HEK293T (cell line): ENCODE measurements around the gene NHSL2.

ENCODE experiments used
- ARNT ChIP-seq: fragments of 450-650 bp; IDR thresholded peaks from 2 replicates; pipeline ENCODE4 v1.6.1; 2017; ENCODE audit warnings: mild to moderate bottlenecking
- BHLHE40 ChIP-seq: fragments of 450-650 bp; IDR thresholded peaks from 2 replicates; pipeline ENCODE4 v1.6.1; 2016; ENCODE audit warnings: mild to moderate bottlenecking, moderate library complexity, borderline replicate concordance
- CTBP1 ChIP-seq: fragments of 450-650 bp; IDR thresholded peaks from 2 replicates; pipeline ENCODE4 v1.6.1; 2016; ENCODE audit warnings: borderline replicate concordance
- ELF4 ChIP-seq: fragments of 450-650 bp; IDR thresholded peaks from 2 replicates; pipeline ENCODE4 v1.6.1; 2017; ENCODE audit warnings: antibody characterized with exemption
- FOXA1 ChIP-seq: fragments of 450-650 bp; IDR thresholded peaks from 2 replicates; pipeline ENCODE4 v1.6.1; 2016; ENCODE audit warnings: mild to moderate bottlenecking
- FOXK2 ChIP-seq: fragments of 450-650 bp; IDR thresholded peaks from 2 replicates; pipeline ENCODE4 v1.6.1; 2016; ENCODE audit warnings: mild to moderate bottlenecking
- FOXM1 ChIP-seq: fragments of 450-650 bp; IDR thresholded peaks from 2 replicates; pipeline ENCODE4 v1.6.1; 2017; ENCODE audit warnings: mild to moderate bottlenecking, borderline replicate concordance
- HDGF ChIP-seq: fragments of 450-650 bp; IDR thresholded peaks from 2 replicates; pipeline ENCODE4 v1.6.1; 2017; ENCODE audit warnings: antibody characterized with exemption, borderline replicate concordance
- NFRKB ChIP-seq: fragments of 450-650 bp; IDR thresholded peaks from 2 replicates; pipeline ENCODE4 v1.6.1; 2016; ENCODE audit warnings: mild to moderate bottlenecking, moderate library complexity
- SP1 ChIP-seq: fragments of 450-650 bp; IDR thresholded peaks from 2 replicates; pipeline ENCODE4 v1.6.1; 2017
- TARDBP ChIP-seq: fragments of 450-650 bp; IDR thresholded peaks from 2 replicates; pipeline ENCODE4 v1.6.1; 2016
- ZNF384 ChIP-seq: fragments of 450-650 bp; IDR thresholded peaks from 2 replicates; pipeline ENCODE4 v1.6.1; 2016

DNA sequence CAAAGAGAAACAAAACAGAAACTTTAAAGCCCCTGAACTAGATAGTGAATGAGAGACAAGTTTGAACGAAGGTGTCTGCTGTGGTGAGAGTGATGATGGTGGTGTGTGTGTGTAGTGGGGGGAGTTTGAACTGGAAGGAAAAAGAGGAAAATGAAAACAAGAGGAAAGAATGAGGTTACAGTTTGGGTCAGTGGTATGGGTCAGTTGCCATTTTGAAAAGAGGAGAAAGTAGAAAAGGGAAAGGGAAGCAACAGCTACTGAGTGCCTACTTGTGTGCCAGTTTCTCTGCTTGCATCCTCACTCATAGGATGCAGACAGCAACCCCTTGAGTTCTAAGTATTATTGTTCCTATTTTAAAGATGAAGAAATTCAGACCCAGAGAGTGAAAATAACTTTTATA, 26.0 kb downstream of the NHSL2 start:
- TF ChIP-seq FOXM1 (no peak), HDGF (no peak), NFRKB (no peak), ARNT (no peak), FOXK2 (no peak), CTBP1 (no peak), ZNF384 (no peak), ELF4 (no peak), BHLHE40 (no peak), SP1 (no peak), TARDBP (no peak), FOXA1 (no peak)
